ENCODE results near the gene JMJD7.

DNA sequence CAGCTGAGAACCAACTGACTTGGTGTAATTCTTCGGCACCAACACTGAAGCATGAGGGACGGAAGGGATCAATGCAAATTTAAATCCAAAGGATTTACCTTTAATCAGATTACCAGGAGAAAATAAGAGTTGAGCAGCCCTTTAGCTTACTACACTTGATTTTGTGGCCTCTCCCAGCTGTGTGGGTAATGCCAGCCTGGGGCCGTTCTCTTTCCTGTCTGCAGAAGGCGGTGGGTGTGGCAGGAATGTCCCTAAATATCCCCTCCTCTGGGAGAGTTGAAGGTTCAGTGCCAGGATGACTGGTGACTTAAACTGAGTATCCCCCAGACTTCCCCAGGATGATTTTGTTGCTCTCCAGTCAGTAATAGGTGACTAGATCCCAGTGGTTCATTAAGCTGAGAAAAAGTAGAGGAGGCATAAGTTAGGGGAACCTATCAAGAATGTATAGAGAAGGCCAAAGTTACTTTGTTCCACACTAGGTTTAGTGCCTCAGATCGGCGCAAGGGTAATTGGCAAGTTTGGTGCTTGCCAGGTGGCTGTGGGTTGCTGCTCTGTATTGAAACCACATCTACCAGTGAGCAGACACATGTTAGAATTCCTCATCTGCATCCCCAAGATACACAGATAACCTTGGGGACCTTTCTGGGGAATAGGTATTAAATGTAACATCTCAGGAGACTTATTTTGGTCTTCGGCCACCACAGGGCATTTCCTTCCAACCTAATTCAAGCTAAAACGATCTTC is 30.5 kb upstream of the JMJD7 start:
- TF ChIP-seq, protein P1, sequence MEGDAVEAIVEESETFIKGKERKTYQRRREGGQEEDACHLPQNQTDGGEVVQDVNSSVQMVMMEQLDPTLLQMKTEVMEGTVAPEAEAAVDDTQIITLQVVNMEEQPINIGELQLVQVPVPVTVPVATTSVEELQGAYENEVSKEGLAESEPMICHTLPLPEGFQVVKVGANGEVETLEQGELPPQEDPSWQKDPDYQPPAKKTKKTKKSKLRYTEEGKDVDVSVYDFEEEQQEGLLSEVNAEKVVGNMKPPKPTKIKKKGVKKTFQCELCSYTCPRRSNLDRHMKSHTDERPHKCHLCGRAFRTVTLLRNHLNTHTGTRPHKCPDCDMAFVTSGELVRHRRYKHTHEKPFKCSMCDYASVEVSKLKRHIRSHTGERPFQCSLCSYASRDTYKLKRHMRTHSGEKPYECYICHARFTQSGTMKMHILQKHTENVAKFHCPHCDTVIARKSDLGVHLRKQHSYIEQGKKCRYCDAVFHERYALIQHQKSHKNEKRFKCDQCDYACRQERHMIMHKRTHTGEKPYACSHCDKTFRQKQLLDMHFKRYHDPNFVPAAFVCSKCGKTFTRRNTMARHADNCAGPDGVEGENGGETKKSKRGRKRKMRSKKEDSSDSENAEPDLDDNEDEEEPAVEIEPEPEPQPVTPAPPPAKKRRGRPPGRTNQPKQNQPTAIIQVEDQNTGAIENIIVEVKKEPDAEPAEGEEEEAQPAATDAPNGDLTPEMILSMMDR (IDR thresholded peaks at IDR 0.05 in 8 of 11, conservative IDR thresholded peaks at IDR 0.05 in 3 of 11), result no peak
- TF ChIP-seq POLR2AphosphoS5 (IDR thresholded peaks at IDR 0.05), result no peak
